DMS114 treated with DMSO at 0.1 percent for 48 hours (cell line): ENCODE data around the gene HSPA5.
"Not testable (repeated sequence)": the region's sequence is repeated elsewhere in the genome, so short reads cannot be mapped to it uniquely, and the experiment has no call there.

Experiments
- DNase-seq: peaks from one replicate; lab custom pipeline; 2025; ENCODE audit not compliant: unreplicated experiment; lab: John Stamatoyannopoulos, UW

The HSPA5 gene

GRCh38 chr9:125194466-125194865 is 46.7 kb downstream of the HSPA5 start:
- not testable (repeated sequence) for DNase-seq

- no peak for DNase-seq
Observed at GRCh38 chr9:125190361-125190801, 50.8 kb downstream of the HSPA5 start.

- DNase-seq: peak; percentile 94
Observed at GRCh38 chr9:125189361-125190289, 51.5 kb downstream of the HSPA5 start, which contains the start of gene PPP6C. Gene PPP6C (minus strand): TSS chr9:125189803. CDS start chr9:125189718, 85 bp downstream.

- DNase-seq: no peak
Observed at GRCh38 chr9:125189011-125189360, 52.2 kb downstream of the HSPA5 start.
